GM19238 (cell line): ENCODE results near the gene DAZAP1.
"Not testable (repeated sequence)": the region's sequence is repeated elsewhere in the genome, so short reads cannot be mapped to it uniquely, and the experiment has no call there.

Source experiments
- DNase-seq: peaks from one replicate; pipeline ENCODE4 v3.0.0; 2011; ENCODE audit warnings: low spot score; ENCODE audit not compliant: insufficient read length

The DAZAP1 gene

DNA sequence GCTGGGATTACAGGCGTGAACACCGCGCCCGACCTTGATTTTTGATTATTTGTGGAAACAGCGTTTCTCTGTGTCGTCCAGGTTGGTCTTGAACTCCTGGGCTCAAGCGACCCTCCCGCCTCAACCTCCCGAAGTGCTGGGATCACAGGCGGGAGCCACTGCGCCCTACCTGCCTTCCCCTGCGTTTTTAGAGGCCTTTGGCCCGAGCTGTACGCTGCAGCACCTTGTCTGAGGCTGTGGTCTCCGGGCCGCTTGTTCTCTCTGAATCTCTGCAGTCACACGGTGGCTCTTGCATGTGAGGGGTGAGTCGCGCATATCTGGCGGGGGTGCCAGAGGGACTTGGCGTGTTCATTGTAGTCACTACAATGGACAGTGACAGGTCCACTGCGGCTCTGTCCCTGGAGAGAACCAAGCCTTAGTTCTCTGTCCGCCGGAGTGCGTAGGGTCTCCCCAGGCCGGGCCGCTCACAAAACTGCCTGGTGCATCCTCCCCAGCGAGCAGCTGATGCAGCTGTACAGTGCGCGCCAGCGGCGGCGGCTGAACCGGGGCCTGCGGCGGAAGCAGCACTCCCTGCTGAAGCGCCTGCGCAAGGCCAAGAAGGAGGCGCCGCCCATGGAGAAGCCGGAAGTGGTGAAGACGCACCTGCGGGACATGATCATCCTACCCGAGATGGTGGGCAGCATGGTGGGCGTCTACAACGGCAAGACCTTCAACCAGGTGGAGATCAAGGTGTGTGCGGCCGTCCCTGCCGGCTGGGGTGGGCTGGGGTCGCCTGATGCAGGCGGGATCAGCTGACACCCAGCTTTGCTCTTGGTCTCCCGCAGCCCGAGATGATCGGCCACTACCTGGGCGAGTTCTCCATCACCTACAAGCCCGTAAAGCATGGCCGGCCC is 32.4 kb downstream of the DAZAP1 start:
- DNase-seq: not testable (repeated sequence)

DNA sequence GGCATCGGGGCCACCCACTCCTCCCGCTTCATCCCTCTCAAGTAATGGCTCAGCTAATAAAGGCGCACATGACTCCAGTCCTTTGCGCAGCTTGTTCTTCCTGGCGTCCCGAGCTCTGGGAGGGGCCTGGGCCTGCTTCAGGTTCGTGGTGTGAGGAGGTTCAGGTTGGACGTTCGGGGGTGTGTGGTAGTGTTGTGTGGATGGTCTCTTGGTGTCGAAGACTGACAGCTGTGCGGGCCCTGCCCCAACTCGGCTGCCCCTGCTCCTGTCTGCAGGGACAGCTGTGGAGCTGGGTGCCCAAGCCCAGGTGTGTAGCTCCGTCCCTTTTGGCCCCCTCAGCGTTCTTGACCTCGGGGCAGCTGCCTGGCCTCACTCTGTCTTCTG is 33.0 kb downstream of the DAZAP1 start:
- DNase-seq: no peak

DNA sequence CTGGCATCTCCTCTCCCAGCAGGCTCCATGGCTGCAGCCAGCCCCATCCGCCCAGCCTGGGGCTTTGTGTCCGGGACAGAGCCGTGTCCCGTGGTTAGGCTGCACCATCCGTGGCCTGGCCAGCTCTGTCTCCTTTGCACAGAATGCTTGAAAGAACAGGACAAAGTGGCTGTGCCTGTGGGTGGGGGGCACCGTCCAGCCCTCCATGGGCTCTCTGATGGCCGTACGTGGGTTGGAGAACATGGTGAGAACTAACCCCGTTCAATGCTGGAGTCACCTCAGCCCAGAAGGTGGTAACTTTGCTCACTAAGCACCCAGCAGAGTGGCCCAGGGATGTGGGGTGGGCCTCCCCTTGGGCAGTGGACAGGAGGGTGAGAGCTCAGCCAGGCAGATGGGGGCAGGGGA is 33.6 kb downstream of the DAZAP1 start:
- DNase-seq: no peak

DNA sequence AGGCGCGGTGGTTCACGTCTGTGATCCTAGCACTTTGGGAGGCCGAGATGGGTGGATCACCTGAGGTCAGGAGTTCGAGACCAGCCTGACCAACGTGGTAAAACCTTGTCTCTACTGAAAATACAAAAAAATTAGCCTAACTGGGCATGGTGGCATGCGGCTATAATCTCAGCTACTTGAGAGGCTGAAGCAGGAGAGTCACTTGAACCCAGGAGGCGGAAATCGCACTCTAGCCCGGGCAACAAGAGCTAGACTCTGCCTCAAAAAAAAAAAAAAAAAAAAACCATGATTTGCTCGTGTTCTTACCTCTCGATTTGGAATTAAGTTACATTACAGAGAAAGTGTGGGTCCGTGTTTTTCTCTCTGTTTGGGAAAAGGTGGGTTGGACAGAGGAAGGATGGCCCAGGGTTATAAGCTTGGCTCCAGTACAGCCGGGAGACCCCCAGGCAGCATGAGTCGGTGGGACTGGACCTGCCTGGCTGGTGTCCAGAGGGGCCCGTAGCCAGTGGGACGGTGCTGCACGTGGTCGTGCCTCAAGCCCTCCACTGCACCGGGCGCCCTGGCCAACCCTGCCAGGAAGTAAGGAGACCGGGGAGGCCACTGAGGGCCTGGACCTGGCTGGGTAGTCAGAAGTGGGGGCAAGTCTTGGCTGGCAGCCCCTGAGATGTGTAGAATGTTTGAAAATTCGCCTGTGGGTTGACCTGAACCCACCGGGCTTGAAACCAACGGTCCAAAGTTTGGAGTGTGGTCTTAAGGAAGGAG is 34.5 kb downstream of the DAZAP1 start:
- DNase-seq: no peak

DNA sequence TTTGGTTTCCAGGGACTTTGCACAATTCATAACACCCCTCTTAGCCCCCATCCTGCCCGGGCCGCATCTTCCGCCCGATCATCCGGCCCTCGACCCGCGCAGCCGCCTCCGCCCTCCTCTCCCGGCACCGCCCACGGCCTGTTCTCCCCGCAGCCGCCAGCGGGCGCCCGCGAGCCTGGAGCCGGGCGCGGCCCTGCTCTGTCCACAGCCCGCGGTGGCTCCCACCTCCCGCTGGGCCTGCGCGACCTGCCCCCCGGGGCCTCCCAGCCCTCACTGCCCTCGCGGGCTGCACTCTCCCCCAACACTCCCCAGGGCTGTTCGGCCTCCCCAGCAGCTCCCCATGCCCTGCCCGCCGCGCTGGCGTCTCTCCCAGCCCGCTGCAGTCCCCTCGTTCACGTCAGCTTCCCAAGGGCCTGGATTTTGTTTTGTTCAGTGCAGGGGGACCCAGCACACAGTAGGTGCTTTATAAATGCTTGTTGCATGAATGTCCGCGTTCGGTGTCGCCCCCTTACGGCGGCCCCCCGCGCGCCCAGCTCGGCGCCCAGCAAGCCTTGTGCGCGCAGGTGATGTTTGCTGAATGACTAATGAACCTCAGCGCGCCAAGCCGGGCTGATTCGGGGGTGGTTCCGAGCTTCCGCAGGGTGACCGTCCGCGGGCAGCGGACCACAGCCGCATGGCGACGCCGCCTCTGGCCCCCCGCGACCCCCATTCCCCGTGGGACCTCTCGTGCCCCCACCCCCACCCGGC is 38.0 kb downstream of the DAZAP1 start:
- peak; percentile 98 for DNase-seq

DNA sequence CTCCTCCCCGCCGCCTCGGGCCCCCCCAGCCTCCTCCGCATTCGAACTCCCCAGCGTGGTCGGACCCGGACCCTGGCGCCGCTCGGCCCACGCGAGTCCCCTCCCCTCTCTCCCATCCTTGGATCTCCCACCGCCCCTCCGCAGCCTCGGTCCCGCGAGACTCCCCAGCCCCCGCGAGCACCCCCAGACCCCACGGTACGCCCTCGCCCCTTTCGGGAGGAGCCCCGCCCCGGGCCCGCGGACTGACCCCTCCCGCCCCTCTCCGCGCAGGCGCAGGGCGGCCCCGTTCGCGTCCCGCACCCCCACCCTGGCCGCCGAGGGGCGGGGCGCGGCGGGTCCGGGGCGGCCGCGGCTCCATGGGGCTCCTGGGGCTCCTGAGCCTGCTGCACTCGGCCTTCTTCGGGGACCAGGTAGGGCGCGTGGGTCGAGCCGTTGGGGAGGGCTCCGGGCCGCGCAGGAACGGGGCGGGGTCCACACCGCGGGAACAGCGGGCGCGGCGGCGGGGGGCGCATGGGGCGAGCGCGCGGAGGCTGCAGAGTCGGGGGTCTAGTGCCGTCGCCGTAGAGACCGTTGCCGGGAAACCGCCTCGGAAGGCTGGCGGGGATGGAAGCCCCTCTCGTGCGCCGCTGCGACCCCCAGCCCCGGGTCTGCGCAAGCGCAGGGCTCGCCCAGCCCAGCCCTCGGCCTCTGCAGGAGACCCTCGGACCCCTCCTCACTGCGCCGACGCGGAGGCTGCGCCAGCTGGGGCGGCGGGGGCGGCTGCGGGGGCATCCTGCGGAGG is 38.7 kb downstream of the DAZAP1 start:
- DNase-seq: no peak

DNA sequence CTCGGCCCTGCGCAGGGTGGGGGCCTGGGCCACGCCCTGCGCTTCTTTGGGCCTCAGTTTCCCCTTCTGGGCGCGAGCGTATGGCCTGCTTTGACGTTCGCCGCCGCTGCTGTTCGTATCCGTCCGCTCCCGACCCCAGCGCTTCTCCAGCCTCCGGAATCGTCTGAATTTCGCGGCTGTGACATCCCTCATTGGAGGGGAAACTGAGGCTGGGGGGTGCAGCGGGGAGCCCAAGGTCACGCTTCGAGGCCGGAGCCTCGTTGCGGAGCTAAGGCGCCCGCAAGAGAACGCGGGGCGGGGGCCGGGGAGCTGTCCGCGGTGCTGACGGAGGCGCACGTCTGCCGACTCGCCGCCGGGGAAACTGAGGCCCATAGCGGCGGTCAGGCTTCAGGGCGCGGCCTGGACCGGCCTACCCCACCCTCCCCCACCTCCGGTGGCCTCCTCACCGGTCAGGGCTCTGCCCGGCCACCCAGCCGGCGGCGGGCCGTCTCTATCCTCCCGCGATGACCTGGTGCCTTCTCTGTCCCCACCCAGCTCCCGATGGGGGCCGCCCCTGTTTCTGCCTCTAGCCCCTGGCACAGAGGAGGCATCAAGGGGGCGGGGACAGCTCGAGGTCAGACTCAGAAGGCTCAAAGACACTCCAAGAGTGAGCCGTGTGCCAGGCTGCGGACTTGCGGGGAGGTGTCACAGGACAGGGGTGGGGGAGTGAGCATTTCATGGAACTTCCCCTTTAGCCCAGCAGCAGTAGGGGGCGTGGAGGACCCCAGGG is 39.5 kb downstream of the DAZAP1 start:
- no peak for DNase-seq

DNA sequence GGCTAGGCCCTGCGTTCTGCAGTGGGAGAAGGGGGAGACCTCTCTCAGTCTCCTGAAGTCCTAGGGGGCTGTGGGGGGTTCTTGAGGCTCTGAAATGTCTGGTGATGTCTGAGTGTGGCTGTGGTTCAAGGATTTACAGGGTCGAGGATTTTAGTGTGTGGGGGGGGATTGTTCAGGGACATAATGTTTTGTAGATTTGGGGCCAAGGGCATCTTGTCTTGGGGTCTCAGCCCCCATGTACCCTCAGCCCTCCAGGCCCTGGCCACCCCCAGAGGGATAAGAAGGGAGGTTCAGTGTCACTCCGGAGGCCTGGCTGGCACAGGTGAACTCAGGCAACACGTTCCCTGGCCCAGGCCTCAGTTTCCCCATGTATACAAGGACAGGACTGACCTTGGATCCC is 40.1 kb downstream of the DAZAP1 start:
- no peak for DNase-seq

DNA sequence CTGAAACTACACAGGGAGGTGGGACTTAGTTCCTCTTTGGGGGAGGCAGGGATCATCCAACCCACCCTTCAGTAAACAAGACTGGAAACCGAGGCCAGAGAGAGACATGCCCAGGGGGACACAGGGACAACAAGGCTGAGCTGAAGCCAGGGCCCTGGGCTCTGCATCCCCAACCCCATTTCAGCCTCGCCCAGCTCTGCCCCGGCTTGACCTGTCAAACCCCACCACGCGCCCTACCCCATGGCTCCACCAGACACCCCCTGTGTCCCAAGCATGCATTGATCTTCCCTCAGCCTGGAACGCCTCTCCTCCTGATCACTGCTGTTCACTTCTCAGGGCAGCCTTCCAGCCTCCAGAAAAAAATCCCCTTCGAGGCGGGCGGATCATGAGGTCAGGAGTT is 40.6 kb downstream of the DAZAP1 start:
- DNase-seq: no peak

DNA sequence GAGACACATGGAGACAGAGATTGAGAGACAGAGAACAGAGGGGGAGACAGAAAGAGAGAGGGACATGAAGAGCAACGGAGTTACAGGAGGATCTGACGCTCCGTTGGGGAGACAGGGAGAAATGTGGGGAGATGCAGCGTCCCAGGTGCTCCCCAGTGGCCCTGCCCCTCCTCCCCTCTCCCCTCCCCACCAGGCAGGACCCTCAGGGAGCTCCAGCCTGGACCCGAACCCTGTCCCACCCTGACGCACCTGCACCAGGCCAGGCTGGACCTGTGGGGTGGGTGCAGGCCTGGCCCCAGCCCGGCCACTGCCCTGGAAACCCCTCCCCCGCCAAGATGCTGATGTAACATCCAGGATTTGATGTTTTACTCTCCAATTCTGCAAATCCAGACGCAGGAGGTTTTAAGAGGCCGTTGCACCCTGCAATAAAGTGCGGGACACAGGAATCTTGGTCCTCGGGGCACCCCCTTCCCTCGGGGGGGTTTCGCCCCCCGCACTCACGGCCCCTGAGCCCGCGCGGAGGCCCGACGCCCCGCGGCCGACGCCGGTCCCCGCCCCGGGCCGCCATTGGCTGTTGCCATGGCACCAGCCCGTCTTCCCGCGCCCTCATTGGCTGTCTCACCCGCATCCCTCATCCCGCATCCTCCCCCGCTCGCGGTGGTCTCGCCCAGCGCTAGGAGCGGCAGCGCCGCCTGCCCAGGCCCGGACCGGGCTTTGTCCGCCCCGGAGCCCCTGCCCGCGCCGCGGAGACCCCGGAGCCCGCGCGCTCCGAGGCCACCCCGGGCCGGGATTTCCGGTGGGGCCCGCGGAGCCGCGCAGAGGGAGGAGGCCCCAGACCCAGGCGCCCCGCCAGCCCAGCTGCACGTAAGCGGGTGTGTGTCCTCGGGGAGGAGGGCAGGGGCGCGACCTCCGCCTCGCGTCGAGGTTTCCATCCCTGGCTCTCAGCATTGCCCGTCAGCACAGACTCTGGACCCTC is 42.4 kb downstream of the DAZAP1 start, which contains the start of gene APC2:
TSS of gene APC2 (plus strand) at position 655 of the 976 bp plus-strand sequence. CDS start 2,881 bp downstream, outside the sequence.
- DNase-seq: no peak

DNA sequence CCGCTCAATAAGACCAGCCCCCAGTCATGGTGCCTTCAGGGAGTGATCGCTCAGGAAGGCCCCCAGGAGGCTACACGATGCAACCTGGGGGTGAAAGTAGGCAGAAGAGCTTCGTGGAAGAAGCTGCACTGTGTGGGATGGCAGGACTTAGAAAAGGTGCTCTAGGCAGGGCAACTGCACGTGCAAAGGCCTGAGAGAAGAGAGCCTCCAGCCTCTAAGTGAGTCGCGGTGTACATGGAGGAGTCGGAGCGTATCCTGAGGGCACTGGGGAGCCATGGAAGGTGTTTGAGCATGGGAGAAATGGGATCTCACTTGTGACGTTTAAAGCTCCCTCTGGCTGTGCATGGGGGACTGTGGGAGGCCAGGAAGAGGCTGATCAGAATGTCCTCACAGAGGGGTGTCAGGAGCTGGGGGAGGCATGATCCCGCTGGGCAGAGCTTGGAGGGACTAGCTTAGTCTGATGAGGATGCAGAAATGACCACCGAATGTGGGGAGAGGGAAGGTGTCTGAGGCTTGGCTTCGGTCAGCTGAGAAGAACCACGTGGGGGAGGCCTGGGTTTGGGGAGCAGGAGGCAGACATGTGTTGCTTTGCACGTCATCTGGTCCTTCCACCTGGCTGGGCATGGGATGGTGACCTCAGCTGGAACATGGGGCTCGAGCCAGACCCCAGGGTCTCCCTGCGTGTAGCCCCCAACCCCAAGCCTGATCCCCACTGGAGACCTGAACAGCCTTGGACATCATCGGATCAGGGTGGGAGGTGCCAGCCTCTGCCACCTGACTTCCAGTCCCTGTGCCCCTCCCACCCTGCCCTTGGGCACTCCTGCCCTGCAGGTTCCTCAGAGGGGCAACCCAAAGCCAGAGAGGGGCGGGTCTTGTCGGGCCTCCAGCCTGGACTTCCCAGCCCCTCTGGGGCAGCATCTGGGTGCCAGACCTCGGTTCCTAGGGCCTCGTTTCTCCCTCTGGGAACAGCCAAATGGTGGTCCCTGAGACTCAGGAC is 43.6 kb downstream of the DAZAP1 start:
- DNase-seq: no peak

DNA sequence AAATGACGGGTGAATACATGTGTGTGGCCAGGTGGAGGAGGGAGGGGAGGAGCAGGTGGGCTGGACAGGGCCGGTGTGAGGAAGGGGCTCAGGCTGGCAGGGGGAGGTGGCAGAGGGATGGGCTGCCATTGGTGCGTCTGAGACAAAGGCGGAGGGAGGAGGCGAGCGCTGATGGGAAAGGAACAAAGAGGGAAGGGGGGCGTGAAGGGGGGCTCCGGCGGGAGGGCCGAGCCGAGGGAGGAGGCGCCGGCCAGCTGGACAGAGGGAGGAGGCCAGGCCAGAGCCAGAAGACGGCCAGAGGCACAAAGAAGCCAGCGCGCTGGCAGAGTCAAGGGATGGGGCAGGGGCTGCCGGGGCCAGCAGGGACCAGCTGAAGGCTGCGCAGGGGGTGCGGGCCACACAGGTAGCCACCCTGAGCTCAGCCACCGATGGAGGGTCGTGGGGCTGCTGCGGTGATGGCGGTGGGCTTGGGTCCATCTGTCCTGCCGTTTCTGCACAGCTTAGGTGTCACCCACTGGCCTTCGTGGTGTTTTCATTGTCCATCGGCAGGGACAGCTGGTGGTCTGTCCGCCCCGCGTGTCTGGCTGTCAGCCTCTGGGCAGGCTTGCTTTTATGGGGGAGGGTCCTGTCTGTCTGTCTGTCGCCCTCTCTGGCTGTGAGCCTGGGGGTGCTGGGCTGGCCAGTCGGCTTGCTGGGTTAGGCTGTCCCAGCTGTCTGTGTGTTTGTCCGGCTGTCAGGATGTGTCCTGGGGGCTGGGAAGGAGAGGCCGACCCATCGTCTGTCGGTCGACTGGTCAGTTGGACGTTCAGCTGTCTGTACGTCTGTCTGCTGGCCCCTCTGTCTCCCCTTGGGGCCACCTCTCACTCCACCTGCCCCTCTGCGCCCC is 44.8 kb downstream of the DAZAP1 start:
- no peak for DNase-seq

DNA sequence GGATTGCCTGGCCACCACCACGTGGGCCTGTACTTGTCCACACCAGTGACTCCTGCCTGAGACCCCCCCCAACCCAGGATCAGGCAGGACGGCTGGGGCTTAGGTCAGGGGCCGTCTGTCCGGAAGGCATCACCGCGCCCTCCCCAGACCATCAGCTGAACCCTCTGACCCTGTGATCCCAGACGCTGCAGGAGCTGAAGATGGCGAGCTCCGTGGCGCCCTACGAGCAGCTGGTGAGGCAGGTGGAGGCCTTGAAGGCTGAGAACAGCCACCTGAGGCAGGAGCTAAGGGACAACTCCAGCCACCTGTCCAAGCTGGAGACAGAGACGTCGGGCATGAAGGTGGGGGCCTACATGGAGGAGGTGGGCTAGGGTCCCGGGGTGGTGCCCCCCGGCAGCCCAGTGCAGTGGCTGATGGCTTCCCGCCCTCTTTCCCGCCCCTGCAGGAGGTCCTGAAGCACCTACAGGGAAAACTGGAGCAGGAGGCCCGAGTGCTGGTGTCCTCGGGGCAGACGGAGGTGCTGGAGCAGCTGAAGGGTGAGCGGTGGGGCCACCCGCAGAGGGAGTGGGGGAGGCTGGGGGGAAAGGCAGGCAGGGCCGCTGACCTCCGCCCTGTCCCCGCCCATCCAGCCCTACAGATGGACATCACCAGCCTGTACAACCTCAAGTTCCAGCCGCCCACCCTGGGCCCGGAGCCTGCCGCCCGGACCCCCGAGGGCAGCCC is 45.6 kb downstream of the DAZAP1 start:
- DNase-seq: no peak

DNA sequence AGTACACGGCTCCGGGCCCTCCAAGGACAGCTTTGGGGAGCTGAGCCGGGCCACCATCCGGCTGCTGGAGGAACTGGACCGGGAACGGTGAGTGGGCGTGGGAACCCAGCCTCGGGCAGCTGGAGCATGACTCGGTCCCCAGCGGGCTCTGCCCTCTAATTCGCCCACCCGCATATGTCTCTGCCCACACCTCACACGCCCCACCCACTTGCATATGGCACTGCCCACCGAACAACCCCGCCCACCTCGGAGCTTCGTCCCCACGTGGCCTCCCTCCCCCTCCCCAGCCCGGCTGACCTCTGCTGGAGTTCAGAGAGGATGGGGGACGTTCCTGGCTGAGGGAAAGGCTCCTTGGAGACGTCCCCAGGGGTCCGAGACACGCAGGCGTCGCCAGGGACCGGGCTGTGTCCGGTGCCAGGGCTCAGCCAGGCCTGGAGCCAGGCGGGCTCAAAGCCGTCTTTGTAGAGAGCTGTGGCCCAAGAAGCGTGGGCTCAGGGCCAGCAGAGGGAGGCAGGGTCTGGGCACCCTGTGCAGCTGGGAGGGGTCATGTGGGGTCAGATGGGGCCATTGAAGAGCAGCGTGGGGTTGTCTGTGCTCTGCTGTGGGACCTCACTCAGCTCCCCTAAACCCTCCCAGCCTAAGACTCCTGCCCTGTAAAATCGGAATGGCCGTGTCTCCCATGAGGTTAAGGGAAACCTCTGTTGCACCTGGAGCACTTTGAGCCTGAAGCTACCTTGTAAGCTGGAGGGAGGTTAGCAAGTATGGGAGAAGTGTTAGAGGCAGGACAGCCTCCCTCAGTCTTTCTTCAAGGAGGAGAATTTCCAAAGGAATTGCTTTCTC is 46.4 kb downstream of the DAZAP1 start:
- DNase-seq: no peak

DNA sequence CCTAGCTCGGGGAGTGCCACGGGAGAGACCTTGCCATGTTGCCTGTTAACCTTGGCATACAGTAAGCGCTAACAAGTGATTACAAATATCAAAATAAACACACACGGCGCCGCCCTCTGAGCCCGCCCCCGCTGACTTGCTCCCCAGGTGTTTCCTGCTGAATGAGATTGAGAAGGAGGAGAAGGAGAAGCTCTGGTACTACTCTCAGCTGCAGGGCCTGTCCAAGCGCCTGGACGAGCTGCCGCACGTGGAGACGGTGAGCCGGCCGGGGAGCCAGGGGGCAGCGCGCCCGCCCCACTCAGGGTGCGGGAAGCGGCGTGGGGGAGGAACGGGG is 47.6 kb downstream of the DAZAP1 start:
- no peak for DNase-seq
